D721Med (cell line): ENCODE measurements around the gene DIP2C.

Experiments
- DNase-seq: peaks from one replicate; pipeline ENCODE4 v3.0.0; 2011; ENCODE audit warnings: low spot score; ENCODE audit not compliant: insufficient read length
- FAIRE-seq: peaks from 2 replicates; lab custom pipeline; 2011; peaks lifted over from hg19 to GRCh38; lab: Jason Lieb, UNC
- CTCF ChIP-seq: IDR thresholded peaks from 2 replicates; pipeline ENCODE4 v1.5.1; 2012; ENCODE audit warnings: mild to moderate bottlenecking, control low read depth; ENCODE audit not compliant: insufficient read depth; ENCODE audit errors: missing control alignments

Gene DIP2C

GRCh38 chr10:602391-603005 is 87.0 kb downstream of the DIP2C start:
- DNase-seq (no peak), FAIRE-seq (no peak)
- no peak for TF ChIP-seq CTCF

- no peak for TF ChIP-seq CTCF
- DNase-seq: no peak
- FAIRE-seq: no peak
Measured at GRCh38 chr10:601660-601963, 87.9 kb downstream of the DIP2C start.

- DNase-seq: no peak
- no peak for TF ChIP-seq CTCF
- FAIRE-seq: no peak
Measured at GRCh38 chr10:600876-601659, 88.4 kb downstream of the DIP2C start.

- no peak for TF ChIP-seq CTCF
- DNase-seq: no peak
- FAIRE-seq: no peak
Measured at GRCh38 chr10:600234-600633, 89.2 kb downstream of the DIP2C start.

- FAIRE-seq: no peak
- no peak for TF ChIP-seq CTCF
- DNase-seq: no peak
Measured at GRCh38 chr10:599767-600166, 89.7 kb downstream of the DIP2C start.

GRCh38 chr10:598415-599170 is 90.9 kb downstream of the DIP2C start:
- FAIRE-seq (no peak), DNase-seq (no peak)
- no peak for TF ChIP-seq CTCF
